H1 (cell line): ENCODE measurements around the gene FBXL17. TPM values are rescaled to one million over a fixed set of nuclear protein-coding genes. Genes with fewer than 3 reads are reported as not detected.

Experiments used
- CHD7 ChIP-seq: fragments of 300-600 bp; sonication (generic); IDR thresholded peaks from 2 replicates; pipeline ENCODE4 v1.7.1; 2012; ENCODE audit warnings: low read length, moderate library complexity, mild to moderate bottlenecking, inconsistent platforms; ENCODE audit not compliant: insufficient replicate concordance
- MAFK ChIP-seq: IDR thresholded peaks from 2 replicates; pipeline ENCODE4 v1.6.1; 2012; ENCODE audit warnings: low read depth, mild to moderate bottlenecking, improper control_type of control experiment, low read length
- NRF1 ChIP-seq: IDR thresholded peaks from 2 replicates; pipeline ENCODE4 v1.6.1; 2011; ENCODE audit warnings: mild to moderate bottlenecking, low read depth, low read length, improper control_type of control experiment
- SRF ChIP-seq: IDR thresholded peaks from 2 replicates; pipeline ENCODE4 v1.6.1; 2011; ENCODE audit warnings: mild to moderate bottlenecking, low read depth, low read length, moderate library complexity
- TBP ChIP-seq: IDR thresholded peaks from 2 replicates; pipeline ENCODE4 v1.6.1; 2011; ENCODE audit warnings: low read depth, low read length, improper control_type of control experiment
- TEAD4 ChIP-seq: IDR thresholded peaks from 2 replicates; pipeline ENCODE4 v1.6.1; 2012; ENCODE audit warnings: low read depth, low read length, inconsistent platforms, mixed read lengths
- polyA plus RNA-seq, 7 experiments: library from polyadenylated mRNA; depleted of rRNA in 3 of 7; stranded (reverse) in 5 of 7; unstranded in 2 of 7; fragments of >200 nt in 5 of 7; fragments of 200-250 nt in 2 of 7; gene quantifications; 1 replicate in 5 of 7; 2 replicates in 1 of 7; 4 replicates in 1 of 7; pipeline versions ENCODE4 v1.2.1 to v1.2.3, GENCODE V29; 2011 to 2013; ENCODE audit warnings: missing spikeins in 2 of 7, mixed read lengths in 2 of 7
- total RNA-seq: library from RNA; stranded (reverse); fragmentation: NEBNext Ultra II Directional; extraction: Animal tissue kit (Norgen Biotek cat#: 25700); gene quantifications from 2 replicates; pipeline ENCODE4 v1.2.1, GENCODE V29; 2021

The FBXL17 gene
- total and polyA plus RNA-seq, 2 of the 8 experiments (the other 6 are each of a cell fraction or from before 2014, with no cell fraction given), result 0.35 to 4.3 TPM

GRCh38 chr5:107884871-107885270 is 497.0 kb downstream of the FBXL17 start (continued):
- TF ChIP-seq CHD7 (no peak), TBP (no peak), SRF (no peak), MAFK (no peak), NRF1 (no peak), TEAD4 (no peak)
- TF ChIP-seq, all 59 proteins: peak for 0
